ENCODE results near the gene DDB1.

GRCh38 chr11:61349916-61350315 lies 17.0 kb upstream of the DDB1 start:
- TF ChIP-seq ELK4 (CRISPR knock-in tag; IDR thresholded peaks at IDR 0.05; ENCODE audit: borderline replicate concordance), result no peak
- no peak for TF ChIP-seq ZNF639 (CRISPR knock-in tag; conservative IDR thresholded peaks at IDR 0.05)
- TF ChIP-seq SRSF1 (optimal IDR thresholded peaks at IDR 0.05; ENCODE audit: low read depth, low read length), result no peak
- TF ChIP-seq TCF7L2 (IDR thresholded peaks at IDR 0.05; ENCODE audit: low read depth, low read length), result no peak
- no peak for TF ChIP-seq ZNF747 (CRISPR knock-in tag; IDR thresholded peaks at IDR 0.05; ENCODE audit: borderline replicate concordance)
- TF ChIP-seq ZNF878 (CRISPR knock-in tag; IDR thresholded peaks at IDR 0.05), result no peak
- no peak for TF ChIP-seq HNRNPK (IDR thresholded peaks at IDR 0.05; ENCODE audit: low read depth, low read length, poor library complexity, severe bottlenecking)
- TF ChIP-seq ZNF891 (CRISPR knock-in tag; IDR thresholded peaks at IDR 0.05), result no peak
